HG03342 (cell line): ENCODE results near the gene DNAJB6.

Source experiments
- ATAC-seq: cut with Tn5 transposase; IDR thresholded peaks from one replicate; pipeline ENCODE4 v1.9.1; 2021; ENCODE audit warnings: mild to moderate bottlenecking, moderate library complexity; ENCODE audit not compliant: unreplicated experiment

The DNAJB6 gene

GRCh38 chr7:157362729-157363128 is 25.9 kb downstream of the DNAJB6 start:
- ATAC-seq, result no peak

GRCh38 chr7:157366722-157367121 is 29.9 kb downstream of the DNAJB6 start:
- ATAC-seq, result no peak

- no peak for ATAC-seq
Observed at GRCh38 chr7:157368955-157369354, 32.2 kb downstream of the DNAJB6 start.

GRCh38 chr7:157370742-157371141 is 33.9 kb downstream of the DNAJB6 start:
- no peak for ATAC-seq

GRCh38 chr7:157371296-157371695 is 34.5 kb downstream of the DNAJB6 start:
- no peak for ATAC-seq

GRCh38 chr7:157372300-157373232 is 35.8 kb downstream of the DNAJB6 start:
- ATAC-seq, result no peak

- no peak for ATAC-seq
Observed at GRCh38 chr7:157373493-157373892, 36.7 kb downstream of the DNAJB6 start.

GRCh38 chr7:157375410-157375809 is 38.6 kb downstream of the DNAJB6 start:
- ATAC-seq, result no peak

GRCh38 chr7:157377436-157378124 is 40.8 kb downstream of the DNAJB6 start:
- ATAC-seq, result no peak

GRCh38 chr7:157378390-157378789 is 41.6 kb downstream of the DNAJB6 start:
- no peak for ATAC-seq

- ATAC-seq, result no peak
Observed at GRCh38 chr7:157379493-157379892, 42.7 kb downstream of the DNAJB6 start.

GRCh38 chr7:157380416-157380815 is 43.6 kb downstream of the DNAJB6 start:
- ATAC-seq, result no peak

GRCh38 chr7:157383868-157384267 is 47.1 kb downstream of the DNAJB6 start:
- no peak for ATAC-seq

GRCh38 chr7:157384301-157384700 is 47.5 kb downstream of the DNAJB6 start:
- no peak for ATAC-seq

- ATAC-seq, result peak; percentile 84
Observed at GRCh38 chr7:157386979-157387800, 50.4 kb downstream of the DNAJB6 start.

- no peak for ATAC-seq
Observed at GRCh38 chr7:157388301-157388700, 51.5 kb downstream of the DNAJB6 start.

- ATAC-seq, result no peak
Observed at GRCh38 chr7:157389951-157390730, 53.3 kb downstream of the DNAJB6 start.

- no peak for ATAC-seq
Observed at GRCh38 chr7:157391036-157391710, 54.4 kb downstream of the DNAJB6 start.

- ATAC-seq, result no peak
Observed at GRCh38 chr7:157392256-157393037, 55.6 kb downstream of the DNAJB6 start.
